HepG2 (cell line): ENCODE measurements around the gene NDUFB6. TPM values are rescaled to one million over a fixed set of nuclear protein-coding genes. Genes with fewer than 3 reads are reported as not detected.

Experiments
- ARID2 ChIP-seq: sonication (generic); formaldehyde crosslinking; IDR thresholded peaks from 2 replicates; pipeline ENCODE4 v1.8.1; 2022; ENCODE audit warnings: mild to moderate bottlenecking, missing genetic modification reagents, borderline replicate concordance
- CHD2 ChIP-seq: IDR thresholded peaks from 2 replicates; pipeline ENCODE4 v1.6.1; 2011; ENCODE audit warnings: low read depth, low read length, improper control_type of control experiment
- ETS1 ChIP-seq: sonication (generic); formaldehyde crosslinking; IDR thresholded peaks from 2 replicates; pipeline ENCODE4 v1.4.0; 2020; ENCODE audit warnings: missing genetic modification reagents
- IKZF5 ChIP-seq: IDR thresholded peaks from 2 replicates; pipeline ENCODE4 v1.6.1; 2018; ENCODE audit warnings: missing genetic modification reagents, mild to moderate bottlenecking, missing compliant biosample characterization
- KAT7 ChIP-seq: IDR thresholded peaks from 2 replicates; pipeline ENCODE4 v1.6.1; 2018; ENCODE audit warnings: borderline replicate concordance, missing compliant biosample characterization
- MAF1 ChIP-seq: sonication (generic); formaldehyde crosslinking; IDR thresholded peaks from 2 replicates; pipeline ENCODE4 v1.5.0; 2020; ENCODE audit warnings: missing genetic modification reagents, borderline replicate concordance
- MED8 ChIP-seq: sonication (generic); formaldehyde crosslinking; IDR thresholded peaks from 2 replicates; pipeline ENCODE4 v1.8.1; 2023; ENCODE audit warnings: mild to moderate bottlenecking, missing genetic modification reagents; ENCODE audit not compliant: insufficient replicate concordance
- NAIF1 ChIP-seq: sonication (generic); formaldehyde crosslinking; IDR thresholded peaks from 2 replicates; pipeline ENCODE4 v1.5.0; 2020; ENCODE audit warnings: mild to moderate bottlenecking, missing genetic modification reagents, borderline replicate concordance
- PCBP2 ChIP-seq: fragments of 200-400 bp; formaldehyde crosslinking; optimal IDR thresholded peaks from 2 replicates; pipeline ENCODE3; 2018; ENCODE audit warnings: low read length, low read depth; ENCODE audit not compliant: poor library complexity, severe bottlenecking
- PITX1 ChIP-seq: sonication (generic); formaldehyde crosslinking; IDR thresholded peaks from 2 replicates; pipeline ENCODE4 v1.5.1; 2020; ENCODE audit warnings: mild to moderate bottlenecking, missing genetic modification reagents
- PLSCR1 ChIP-seq: sonication (generic); formaldehyde crosslinking; IDR thresholded peaks from 2 replicates; pipeline ENCODE4 v1.5.0; 2020; ENCODE audit warnings: missing genetic modification reagents, mild to moderate bottlenecking, borderline replicate concordance
- REL ChIP-seq: sonication (generic); formaldehyde crosslinking; conservative IDR thresholded peaks from 2 replicates; pipeline ENCODE4 v1.8.0; 2022; ENCODE audit warnings: mild to moderate bottlenecking, missing genetic modification reagents, moderate library complexity
- ZBTB42 ChIP-seq: sonication (generic); formaldehyde crosslinking; IDR thresholded peaks from 2 replicates; pipeline ENCODE4 v1.5.0; 2020; ENCODE audit warnings: mild to moderate bottlenecking, missing genetic modification reagents
- ZC3H4 ChIP-seq: sonication (generic); formaldehyde crosslinking; IDR thresholded peaks from 2 replicates; pipeline ENCODE4 v1.4.0; 2020; ENCODE audit warnings: missing genetic modification reagents, borderline replicate concordance
- ZFAT ChIP-seq: sonication (generic); formaldehyde crosslinking; conservative IDR thresholded peaks from 2 replicates; pipeline ENCODE4 v1.8.1; 2023; ENCODE audit warnings: missing genetic modification reagents, inconsistent platforms
- ZFP62 ChIP-seq: sonication (generic); formaldehyde crosslinking; IDR thresholded peaks from 2 replicates; pipeline ENCODE4 v1.4.0; 2020; ENCODE audit warnings: missing genetic modification reagents
- ZNF33B ChIP-seq: sonication (generic); formaldehyde crosslinking; IDR thresholded peaks from 2 replicates; pipeline ENCODE4 v1.5.1; 2020; ENCODE audit warnings: mild to moderate bottlenecking, missing genetic modification reagents
- ZNF547 ChIP-seq: sonication (generic); formaldehyde crosslinking; IDR thresholded peaks from 2 replicates; pipeline ENCODE4 v1.5.1; 2020; ENCODE audit warnings: mild to moderate bottlenecking, missing genetic modification reagents
- ZNF557 ChIP-seq: sonication (generic); formaldehyde crosslinking; IDR thresholded peaks from 2 replicates; pipeline ENCODE4 v1.4.0; 2020; ENCODE audit warnings: missing genetic modification reagents
- ZSCAN25 ChIP-seq: sonication (generic); formaldehyde crosslinking; IDR thresholded peaks from 2 replicates; pipeline ENCODE4 v1.8.0; 2022; ENCODE audit warnings: mild to moderate bottlenecking, missing genetic modification reagents
- polyA plus RNA-seq, 8 experiments: library from polyadenylated mRNA; depleted of rRNA in 3 of 8; stranded (reverse) in 7 of 8; unstranded in 1 of 8; fragments of >200 nt; fragmentation: Illumina TruSeq in 4 of 8; extraction: Trizol in 4 of 8; gene quantifications; 2 replicates each; pipeline versions ENCODE4 v1.2.1 to v1.2.3, GENCODE V29; 2011 to 2016; ENCODE audit warnings: low read depth in 4 of 8, missing spikeins in 1 of 8, mixed read lengths in 1 of 8; ENCODE audit not compliant: insufficient read depth in 1 of 8
- total RNA-seq, 5 experiments: library from RNA; depleted of rRNA; stranded (reverse); fragments of >200 nt; fragmentation: Illumina TruSeq; extraction: Trizol; gene quantifications; 2 replicates each; pipeline ENCODE4 v1.2.3, GENCODE V29; 2016; ENCODE audit warnings: low read depth in 1 of 5
- TF ChIP-seq, protein P1 (sequence below): fragments of 450-650 bp; IDR thresholded peaks from 2 replicates; pipeline ENCODE4 v1.6.1; 2017
- TF ChIP-seq, protein P2 (sequence below): sonication (generic); formaldehyde crosslinking; IDR thresholded peaks from 2 replicates; pipeline ENCODE4 v1.8.1; 2023; ENCODE audit warnings: mild to moderate bottlenecking, missing genetic modification reagents, borderline replicate concordance

The NDUFB6 gene
- total and polyA plus RNA-seq, 2 of the 13 experiments (the other 11 are each of a cell fraction or from before 2014, with no cell fraction given) = 31.2 to 81.9 TPM

DNA sequence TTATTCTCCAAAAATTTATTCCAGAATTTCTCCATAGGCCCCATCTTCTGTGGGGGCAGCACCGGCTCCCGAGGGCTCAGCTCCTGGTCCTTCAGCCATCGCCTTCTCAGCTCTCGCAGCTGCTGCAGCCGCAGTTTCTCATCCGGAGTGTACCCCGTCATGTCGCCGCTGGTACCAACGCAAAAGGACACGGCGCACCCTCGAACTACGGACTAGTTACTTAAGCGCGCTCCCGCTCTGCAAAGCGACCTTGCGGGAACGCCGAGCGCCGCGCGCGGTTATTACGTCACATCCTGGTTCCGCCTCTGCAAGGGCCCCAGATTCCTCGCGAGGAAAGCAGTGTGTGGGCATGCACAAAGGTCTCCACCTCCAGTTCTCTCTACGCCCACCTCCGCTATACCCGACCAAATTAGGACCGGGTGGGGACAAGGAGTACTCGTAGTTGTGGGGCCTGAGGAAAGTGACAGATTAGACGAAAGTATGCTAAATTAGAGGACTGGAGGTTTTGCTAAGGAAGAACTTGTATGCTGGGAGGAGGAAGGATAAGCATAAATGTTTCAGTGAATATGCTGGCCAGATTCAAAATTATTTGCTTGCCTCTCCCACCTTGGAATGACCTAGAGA lies at the start of gene NDUFB6 (continued):
- TF ChIP-seq IKZF5 (CRISPR knock-in tag) = peak; percentile 65; the same call in 1 of the 2 replicates
- no peak; the same call in 1 of the 2 replicates for TF ChIP-seq NAIF1 (CRISPR knock-in tag)
- no peak for TF ChIP-seq REL (CRISPR knock-in tag)
- peak; percentile 44; the same call in 1 of the 2 replicates for TF ChIP-seq ZSCAN25 (CRISPR knock-in tag)
- TF ChIP-seq ETS1 (CRISPR knock-in tag) = no peak
- TF ChIP-seq ZBTB42 (CRISPR knock-in tag) = no peak
- no peak for TF ChIP-seq PCBP2
- no peak for TF ChIP-seq ZNF33B (CRISPR knock-in tag)
- TF ChIP-seq, protein P1, sequence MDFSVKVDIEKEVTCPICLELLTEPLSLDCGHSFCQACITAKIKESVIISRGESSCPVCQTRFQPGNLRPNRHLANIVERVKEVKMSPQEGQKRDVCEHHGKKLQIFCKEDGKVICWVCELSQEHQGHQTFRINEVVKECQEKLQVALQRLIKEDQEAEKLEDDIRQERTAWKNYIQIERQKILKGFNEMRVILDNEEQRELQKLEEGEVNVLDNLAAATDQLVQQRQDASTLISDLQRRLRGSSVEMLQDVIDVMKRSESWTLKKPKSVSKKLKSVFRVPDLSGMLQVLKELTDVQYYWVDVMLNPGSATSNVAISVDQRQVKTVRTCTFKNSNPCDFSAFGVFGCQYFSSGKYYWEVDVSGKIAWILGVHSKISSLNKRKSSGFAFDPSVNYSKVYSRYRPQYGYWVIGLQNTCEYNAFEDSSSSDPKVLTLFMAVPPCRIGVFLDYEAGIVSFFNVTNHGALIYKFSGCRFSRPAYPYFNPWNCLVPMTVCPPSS = no peak
- TF ChIP-seq PLSCR1 = no peak
- no peak for TF ChIP-seq MED8 (CRISPR knock-in tag)
- TF ChIP-seq CHD2 = peak; percentile 89
- peak; percentile 48; the same call in 1 of the 2 replicates for TF ChIP-seq PITX1
- TF ChIP-seq KAT7 (CRISPR knock-in tag) = peak; percentile 81; the same call in 1 of the 2 replicates
- TF ChIP-seq ZC3H4 (CRISPR knock-in tag) = no peak
- TF ChIP-seq ZNF557 (CRISPR knock-in tag) = no peak
- TF ChIP-seq ZNF547 (CRISPR knock-in tag) = 0 out of 2 replicates have a peak, but pooled peaks have one; percentile 54
- TF ChIP-seq ZFP62 (CRISPR knock-in tag) = no peak
- TF ChIP-seq MAF1 (CRISPR knock-in tag) = no peak
- TF ChIP-seq, protein P2, sequence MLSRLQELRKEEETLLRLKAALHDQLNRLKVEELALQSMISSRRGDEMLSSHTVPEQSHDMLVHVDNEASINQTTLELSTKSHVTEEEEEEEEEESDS (CRISPR knock-in tag) = peak; percentile 75; the same call in 1 of the 2 replicates
- TF ChIP-seq ARID2 = no peak
- no peak for TF ChIP-seq ZFAT (CRISPR knock-in tag)
